Measurements from ENCODE around the gene MKLN1. TPM values are rescaled to one million over a fixed set of nuclear protein-coding genes. Genes with fewer than 3 reads are reported as not detected.

The MKLN1 gene
- total RNA-seq, 1 experiment from 2014 or later = 90.2 TPM

DNA sequence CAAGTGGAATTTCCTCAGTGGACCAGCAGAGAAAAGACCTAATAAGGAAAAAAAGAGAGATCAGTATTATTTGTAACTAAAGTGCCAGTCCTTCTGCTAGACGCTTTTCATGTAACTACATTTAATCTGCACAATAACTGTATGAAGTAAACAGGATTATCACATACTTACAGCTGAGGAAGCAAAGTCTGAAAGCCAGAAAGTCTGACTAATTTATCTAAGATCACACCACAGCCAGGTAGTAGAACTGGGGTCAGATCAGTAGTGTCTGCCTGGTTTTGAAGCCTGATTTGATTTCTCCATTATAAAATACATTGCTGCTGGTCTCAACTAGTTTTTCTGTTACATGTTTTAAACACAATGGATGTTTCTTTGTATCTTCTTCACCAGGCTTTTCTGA lies 159.5 kb downstream of the MKLN1 start:
- H3K4me3 ChIP-seq (ENCODE audit: low read depth, low read length, poor library complexity, severe bottlenecking) = no peak overlapping the region

DNA sequence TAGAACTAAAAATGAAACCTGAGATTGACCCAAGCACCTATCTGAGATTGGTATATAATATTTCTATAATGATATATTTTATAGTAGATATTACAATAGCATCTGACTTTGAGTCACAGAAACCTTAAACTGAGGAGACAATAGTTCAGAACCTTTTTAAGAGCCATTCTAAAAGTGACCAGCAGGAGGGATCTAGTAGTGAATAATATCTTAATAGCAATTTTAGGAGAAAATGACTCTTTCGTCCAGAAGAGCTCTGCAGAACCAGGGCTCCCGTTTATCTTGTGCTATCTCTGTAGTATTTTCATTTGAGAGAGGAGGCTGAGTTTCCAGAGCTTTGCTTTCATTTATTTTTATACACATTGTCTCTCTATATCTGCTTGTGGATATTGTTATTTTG lies 160.7 kb downstream of the MKLN1 start:
- CTCF ChIA-PET = no interaction called here
- no peak overlapping the region for H3K27ac ChIP-seq (ENCODE audit: low read depth, low read length, poor library complexity, severe bottlenecking)

More for the DNA sequence above, 159.5 kb downstream of the MKLN1 start:
- Histone ChIP-seq H3K9me3 (ENCODE audit: low read depth, low read length, poor library complexity, severe bottlenecking) (no peaks in the 10 kb centered on the region), H3K27ac (ENCODE audit: low read depth, low read length, poor library complexity, severe bottlenecking) (no peak overlapping the region), H3K27me3 (replicated peaks; ENCODE audit: insufficient read depth, low read depth, low read length, poor library complexity) (no peaks in the 10 kb centered on the region), H3K4me1 (ENCODE audit: insufficient read depth, low read length, poor library complexity, severe bottlenecking) (no peaks in the 10 kb centered on the region), H3K36me3 (ENCODE audit: insufficient read depth, low read length, poor library complexity, severe bottlenecking) (no peaks in the 10 kb centered on the region)
- intact Hi-C loops (cut with micrococcal nuclease; ENCODE audit: unreplicated experiment) = no loop called here
- TF ChIP-seq EZH2 (IDR thresholded peaks at IDR 0.05; ENCODE audit: borderline replicate concordance, low read depth, low read length, poor library complexity, severe bottlenecking) = no peak
- TF ChIP-seq, protein P1, sequence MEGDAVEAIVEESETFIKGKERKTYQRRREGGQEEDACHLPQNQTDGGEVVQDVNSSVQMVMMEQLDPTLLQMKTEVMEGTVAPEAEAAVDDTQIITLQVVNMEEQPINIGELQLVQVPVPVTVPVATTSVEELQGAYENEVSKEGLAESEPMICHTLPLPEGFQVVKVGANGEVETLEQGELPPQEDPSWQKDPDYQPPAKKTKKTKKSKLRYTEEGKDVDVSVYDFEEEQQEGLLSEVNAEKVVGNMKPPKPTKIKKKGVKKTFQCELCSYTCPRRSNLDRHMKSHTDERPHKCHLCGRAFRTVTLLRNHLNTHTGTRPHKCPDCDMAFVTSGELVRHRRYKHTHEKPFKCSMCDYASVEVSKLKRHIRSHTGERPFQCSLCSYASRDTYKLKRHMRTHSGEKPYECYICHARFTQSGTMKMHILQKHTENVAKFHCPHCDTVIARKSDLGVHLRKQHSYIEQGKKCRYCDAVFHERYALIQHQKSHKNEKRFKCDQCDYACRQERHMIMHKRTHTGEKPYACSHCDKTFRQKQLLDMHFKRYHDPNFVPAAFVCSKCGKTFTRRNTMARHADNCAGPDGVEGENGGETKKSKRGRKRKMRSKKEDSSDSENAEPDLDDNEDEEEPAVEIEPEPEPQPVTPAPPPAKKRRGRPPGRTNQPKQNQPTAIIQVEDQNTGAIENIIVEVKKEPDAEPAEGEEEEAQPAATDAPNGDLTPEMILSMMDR (conservative IDR thresholded peaks at IDR 0.05; ENCODE audit: low read depth, low read length) = no peak
- BruUV-seq (replicated peaks) = no TSS peak
- CTCF ChIA-PET = no interaction called here
- POLR2A ChIA-PET (ENCODE audit: low non-redundant PET) = no interaction called here
- no peak for DNase-seq (ENCODE audit: low spot score)

DNA sequence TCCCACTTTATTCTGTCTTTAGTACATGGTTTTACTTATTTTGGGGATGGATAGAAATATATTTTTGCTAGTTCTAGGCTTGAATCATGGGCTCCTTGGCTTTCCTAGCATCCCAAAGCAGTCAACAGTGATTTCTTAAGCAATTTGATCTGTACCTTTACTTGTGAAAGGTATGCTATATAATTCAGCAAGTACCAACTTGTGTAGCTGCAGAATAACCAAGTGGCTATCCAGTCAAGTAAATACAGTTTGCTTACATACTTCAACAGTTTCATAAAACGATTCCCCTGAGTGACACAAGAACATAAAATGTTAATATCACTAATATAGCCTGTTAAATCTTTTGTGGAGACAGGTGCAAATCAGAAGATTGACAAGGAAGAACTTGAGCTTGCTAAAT lies 161.5 kb downstream of the MKLN1 start:
- Histone ChIP-seq H3K27me3 (replicated peaks; ENCODE audit: insufficient read depth, low read depth, low read length, poor library complexity) (no peaks in the 10 kb centered on the region), H3K4me3 (ENCODE audit: low read depth, low read length, poor library complexity, severe bottlenecking) (no peak overlapping the region), H3K36me3 (ENCODE audit: insufficient read depth, low read length, poor library complexity, severe bottlenecking) (no peaks in the 10 kb centered on the region), H3K4me1 (ENCODE audit: insufficient read depth, low read length, poor library complexity, severe bottlenecking) (peaks cover 15% of the 10 kb centered on the region), H3K9me3 (ENCODE audit: low read depth, low read length, poor library complexity, severe bottlenecking) (no peaks in the 10 kb centered on the region), H3K27ac (ENCODE audit: low read depth, low read length, poor library complexity, severe bottlenecking) (no peak overlapping the region)
- BruUV-seq (replicated peaks) = no TSS peak
- ChIA-PET CTCF (no interaction called here), POLR2A (ENCODE audit: low non-redundant PET) (no interaction called here)
- no peak for DNase-seq (ENCODE audit: low spot score)
- no peak for TF ChIP-seq EZH2 (IDR thresholded peaks at IDR 0.05; ENCODE audit: borderline replicate concordance, low read depth, low read length, poor library complexity, severe bottlenecking)
- TF ChIP-seq, protein P1 (conservative IDR thresholded peaks at IDR 0.05; ENCODE audit: low read depth, low read length) = no peak
- intact Hi-C loops (cut with micrococcal nuclease; ENCODE audit: unreplicated experiment) = no loop called here

More for the DNA sequence above, 160.7 kb downstream of the MKLN1 start:
- no TSS peak for BruUV-seq (replicated peaks)
- H3K36me3 ChIP-seq (ENCODE audit: insufficient read depth, low read length, poor library complexity, severe bottlenecking) = no peaks in the 10 kb centered on the region
- no peaks in the 10 kb centered on the region for H3K9me3 ChIP-seq (ENCODE audit: low read depth, low read length, poor library complexity, severe bottlenecking)
- intact Hi-C loops (cut with micrococcal nuclease; ENCODE audit: unreplicated experiment) = no loop called here
- H3K4me3 ChIP-seq (ENCODE audit: low read depth, low read length, poor library complexity, severe bottlenecking) = no peak overlapping the region
- POLR2A ChIA-PET (ENCODE audit: low non-redundant PET) = no interaction called here
- no peaks in the 10 kb centered on the region for H3K27me3 ChIP-seq (replicated peaks; ENCODE audit: insufficient read depth, low read depth, low read length, poor library complexity)
- TF ChIP-seq, protein P1 (conservative IDR thresholded peaks at IDR 0.05; ENCODE audit: low read depth, low read length) = peak; percentile 36; the same call in 1 of the 2 replicates
- TF ChIP-seq EZH2 (IDR thresholded peaks at IDR 0.05; ENCODE audit: borderline replicate concordance, low read depth, low read length, poor library complexity, severe bottlenecking) = no peak
- H3K4me1 ChIP-seq (ENCODE audit: insufficient read depth, low read length, poor library complexity, severe bottlenecking) = peaks cover 7% of the 10 kb centered on the region
- peak; percentile 18 for DNase-seq (ENCODE audit: low spot score)
